K562 (cell line): ENCODE measurements around the gene CNOT10. TPM values are rescaled to one million over a fixed set of nuclear protein-coding genes. Genes with fewer than 3 reads are reported as not detected.

Experiments used
- ATAC-seq: fragments of 200-7000 bp; cut with Tn5 transposase; 3 replicates; pipeline ENCODE4 v1.9.1; 2020; ENCODE audit warnings: moderate library complexity
- BruUV-seq: library from RNA; stranded (reverse); fragments of 400-500 nt; replicated peaks from 2 replicates; lab custom pipeline; 2021; lab: Mats Ljungman, UMichigan
- CTCF ChIA-PET: fragments of 300-600 bp; formaldehyde crosslinking; extraction: SDS; loops from one replicate; lab custom pipeline; 2021; ENCODE audit warnings: low intra/inter-chr PET ratio; lab: Yijun Ruan, JAX
- POLR2A ChIA-PET: fragments of 300-600, 350-650 bp; sonication (Branson Sonifier 250); formaldehyde crosslinking; extraction: SDS; loops from one replicate; lab custom pipeline; 2021; ENCODE audit warnings: antibody characterized with exemption, inconsistent platforms; lab: Yijun Ruan, JAX
- DNase-seq, 4 experiments: peaks; one replicate each; pipeline versions ENCODE4 v3.0.0 to v3.0.0-alpha.2; 2011 to 2018; ENCODE audit warnings: low spot score in 3 of 4, mixed read lengths in 3 of 4; ENCODE audit errors: extremely low read depth in 1 of 4
- FAIRE-seq: peaks from 2 replicates; lab custom pipeline; 2011; peaks lifted over from hg19 to GRCh38; lab: Jason Lieb, UNC
- H2AFZ ChIP-seq: 2 replicates; pipeline ENCODE4 v1.6.0; 2011; ENCODE audit warnings: low read depth, low read length, control low read depth, inconsistent platforms
- H3K27ac ChIP-seq: fragments of 200-600 bp; 3 replicates; pipeline ENCODE4 v1.8.0; 2011; ENCODE audit warnings: low read depth, mild to moderate bottlenecking, control low read depth, inconsistent platforms, low read length, moderate library complexity, mixed read lengths; ENCODE audit errors: extremely low read depth
- H3K27me3 ChIP-seq, 2 experiments: fragments of 300-600 bp in 1 of 2; 2 replicates in 1 of 2; 3 replicates in 1 of 2; pipeline versions ENCODE4 v1.6.0 to v1.8.0; 2011; ENCODE audit warnings: inconsistent platforms in 2 of 2, low read length in 2 of 2, mild to moderate bottlenecking in 1 of 2, mixed read lengths in 1 of 2, moderate library complexity in 1 of 2; ENCODE audit not compliant: control insufficient read depth in 2 of 2, insufficient read depth in 2 of 2
- H3K36me3 ChIP-seq: fragments of 300-600 bp; 3 replicates; pipeline ENCODE4 v1.8.0; 2011; ENCODE audit warnings: mild to moderate bottlenecking, low read length, inconsistent platforms; ENCODE audit not compliant: control insufficient read depth, insufficient read depth
- H3K4me1 ChIP-seq, 2 experiments: fragments of 200-600 bp in 1 of 2; replicated peaks in 1 of 2; 2 replicates in 1 of 2; 3 replicates in 1 of 2; pipeline versions ENCODE4 v1.5.1 to v1.8.0; 2011; ENCODE audit warnings: inconsistent platforms in 2 of 2, low read length in 2 of 2, mild to moderate bottlenecking in 1 of 2, mixed read lengths in 1 of 2, moderate library complexity in 1 of 2; ENCODE audit not compliant: control insufficient read depth in 2 of 2, insufficient read depth in 2 of 2
- H3K4me2 ChIP-seq: 2 replicates; pipeline ENCODE4 v1.6.1; 2011; ENCODE audit warnings: low read length, control low read depth, inconsistent platforms, mixed read lengths; ENCODE audit not compliant: insufficient read depth
- H3K4me3 ChIP-seq: fragments of 200-600 bp; sonication (generic), shearing (Covaris generic); 2 replicates; pipeline ENCODE4 v1.5.1; 2016; ENCODE audit warnings: control low read depth, inconsistent platforms
- H3K79me2 ChIP-seq: fragments of 200-600 bp; 3 replicates; pipeline ENCODE4 v1.8.0; 2011; ENCODE audit warnings: low read length, inconsistent platforms; ENCODE audit not compliant: control insufficient read depth, insufficient read depth
- H3K9ac ChIP-seq, 2 experiments: 2 replicates each; pipeline versions ENCODE4 v1.6.0 to v1.6.1; 2011; ENCODE audit warnings: low read depth in 2 of 2, low read length in 2 of 2, control low read depth in 1 of 2, inconsistent platforms in 1 of 2, mild to moderate bottlenecking in 1 of 2, mixed read lengths in 1 of 2; ENCODE audit not compliant: insufficient read depth in 1 of 2
- H3K9me1 ChIP-seq: one replicate; pipeline ENCODE4 v1.6.0; 2011; ENCODE audit warnings: inconsistent platforms, mild to moderate bottlenecking, low read length, moderate library complexity; ENCODE audit not compliant: control insufficient read depth, insufficient read depth
- H3K9me3 ChIP-seq: replicated peaks from 2 replicates; pipeline ENCODE4 v1.5.1; 2011; ENCODE audit warnings: low read depth, low read length, inconsistent platforms; ENCODE audit not compliant: control insufficient read depth, insufficient read depth
- H4K20me1 ChIP-seq: replicated peaks from 2 replicates; pipeline ENCODE4 v1.6.1; 2011; ENCODE audit warnings: low read length, inconsistent platforms, mixed read lengths; ENCODE audit not compliant: control insufficient read depth, insufficient read depth
- ARNT ChIP-seq, 2 experiments: fragments of 450-650 bp; IDR thresholded peaks; 2 replicates each; pipeline ENCODE4 v1.6.1; 2016; ENCODE audit warnings: mild to moderate bottlenecking in 1 of 2
- DDX20 ChIP-seq: fragments of 450-650 bp; IDR thresholded peaks from 2 replicates; pipeline ENCODE4 v1.6.1; 2016; ENCODE audit warnings: missing genetic modification characterization, low read depth, mild to moderate bottlenecking, missing compliant biosample characterization, moderate library complexity
- E2F3 ChIP-seq: fragments of 250-450 bp; sonication (Bioruptor Pico); IDR thresholded peaks from 2 replicates; pipeline ENCODE4 v1.4.0; 2020; ENCODE audit warnings: mild to moderate bottlenecking
- HNRNPL ChIP-seq: fragments of 200-400 bp; formaldehyde crosslinking; IDR thresholded peaks from 2 replicates; pipeline ENCODE4 v1.6.1; 2017; ENCODE audit warnings: low read depth, mild to moderate bottlenecking, low read length
- ID3 ChIP-seq, 2 experiments: fragments of 250-450 bp in 1 of 2; fragments of 450-650 bp in 1 of 2; sonication (Bioruptor Pico) in 1 of 2; IDR thresholded peaks; 2 replicates each; pipeline versions ENCODE4 v1.6.1 to v1.8.0; 2016 to 2021; ENCODE audit warnings: mild to moderate bottlenecking in 2 of 2, moderate library complexity in 2 of 2, missing compliant biosample characterization in 1 of 2, missing genetic modification characterization in 1 of 2
- JUNB ChIP-seq: fragments of 450-650 bp; formaldehyde crosslinking; conservative IDR thresholded peaks from 2 replicates; pipeline ENCODE4 v1.4.0; 2020; ENCODE audit warnings: mild to moderate bottlenecking
- KDM5B ChIP-seq: fragments of 200-600 bp; sonication (generic); IDR thresholded peaks from 2 replicates; pipeline ENCODE4 v1.6.1; 2012; ENCODE audit warnings: low read depth, mild to moderate bottlenecking, moderate library complexity, low read length, control low read depth, inconsistent platforms; ENCODE audit not compliant: insufficient replicate concordance
- MED1 ChIP-seq: sonication (generic); formaldehyde crosslinking; IDR thresholded peaks from 2 replicates; pipeline ENCODE4 v1.8.1; 2023; ENCODE audit warnings: missing genetic modification reagents, borderline replicate concordance
- MXD1 ChIP-seq: fragments of 250-450 bp; sonication (Bioruptor Pico); IDR thresholded peaks from 2 replicates; pipeline ENCODE4 v1.8.0; 2021; ENCODE audit warnings: borderline replicate concordance, mild to moderate bottlenecking, moderate library complexity; ENCODE audit not compliant: poor library complexity, severe bottlenecking
- PPARD ChIP-seq: fragments of 250-450 bp; sonication (Bioruptor Pico); IDR thresholded peaks from 2 replicates; pipeline ENCODE4 v1.8.0; 2022; ENCODE audit warnings: inconsistent platforms, mild to moderate bottlenecking, moderate library complexity
- RBM14 ChIP-seq: fragments of 200-400 bp; formaldehyde crosslinking; IDR thresholded peaks from 2 replicates; pipeline ENCODE4 v1.6.1; 2018; ENCODE audit warnings: low read depth, mild to moderate bottlenecking, low read length, moderate library complexity, borderline replicate concordance; ENCODE audit not compliant: insufficient read depth
- TEAD4 ChIP-seq, 2 experiments: sonication (generic) in 1 of 2; formaldehyde crosslinking in 1 of 2; IDR thresholded peaks; 2 replicates each; pipeline versions ENCODE4 v1.6.1 to v1.8.0; 2012 to 2022; ENCODE audit warnings: borderline replicate concordance in 1 of 2, inconsistent platforms in 1 of 2, low read length in 1 of 2, mild to moderate bottlenecking in 1 of 2, missing genetic modification reagents in 1 of 2
- ZBTB17 ChIP-seq: fragments of 450-650 bp; formaldehyde crosslinking; IDR thresholded peaks from 2 replicates; pipeline ENCODE4 v1.4.0; 2020; ENCODE audit warnings: mild to moderate bottlenecking
- ZNF124 ChIP-seq: sonication (generic); formaldehyde crosslinking; IDR thresholded peaks from 2 replicates; pipeline ENCODE4 v1.8.1; 2022; ENCODE audit warnings: missing genetic modification reagents
- ZNF79 ChIP-seq: fragments of 250-450 bp; sonication (Bioruptor Pico); IDR thresholded peaks from 2 replicates; pipeline ENCODE4 v1.4.0; 2020; ENCODE audit warnings: low read depth, mild to moderate bottlenecking, moderate library complexity
- WGBS: fragments of 100-300 bp; shearing (Covaris generic); methylation state at CpG from one replicate; pipeline ENCODE4 v1.1.6; 2016; ENCODE audit warnings: low coverage, mixed read lengths; ENCODE audit not compliant: insufficient coverage; ENCODE audit errors: missing lambda C conversion rate; 5-methylcytosine and 5-hydroxymethylcytosine counted together
- in situ Hi-C: fragments of 300-500 bp; cut with MboI; formaldehyde crosslinking; loops from 4 replicates; pipeline ENCODE4 v1.15.0; 2018; ENCODE audit warnings: inconsistent platforms, mixed read lengths
- intact Hi-C: fragments of 100-400 bp; cut with micrococcal nuclease; formaldehyde crosslinking; loops from 2 replicates; pipeline ENCODE4 v1.14.2; 2022
- polyA plus RNA-seq, 8 experiments: library from polyadenylated mRNA; depleted of rRNA in 4 of 8; stranded (reverse) in 5 of 8; unstranded in 3 of 8; fragments of >200 nt; fragmentation: Nextera tagmentation in 2 of 8; fragmentation: Illumina TruSeq in 1 of 8; extraction: Ambion mirVana in 2 of 8; extraction: Trizol in 1 of 8; gene quantifications; 2 replicates each; pipeline versions ENCODE4 v1.2.1 to v1.2.3, GENCODE V29; 2011 to 2014; ENCODE audit warnings: inconsistent platforms in 1 of 8, missing spikeins in 1 of 8
- total RNA-seq, 7 experiments: library from RNA; depleted of rRNA in 6 of 7; stranded (reverse); fragments of >200 nt in 6 of 7; fragmentation: Illumina TruSeq in 2 of 7; extraction: Trizol in 2 of 7; gene quantifications; 2 replicates each; pipeline versions ENCODE4 v1.2.1 to v1.2.3, GENCODE V29; 2011 to 2021; ENCODE audit warnings: low replicate concordance in 1 of 7
- TF ChIP-seq, protein P1 (sequence below): fragments of 250-450 bp; sonication (Bioruptor Pico); IDR thresholded peaks from 2 replicates; pipeline ENCODE4 v1.4.0; 2020; ENCODE audit warnings: mild to moderate bottlenecking
- TF ChIP-seq, protein P2 (sequence below): fragments of 200-800 bp; sonication (Bioruptor generic); IDR thresholded peaks from 2 replicates; pipeline ENCODE4 v1.6.1; 2017; ENCODE audit warnings: missing genetic modification characterization, missing compliant biosample characterization
- TF ChIP-seq, protein P3 (sequence below): sonication (generic); formaldehyde crosslinking; IDR thresholded peaks from 2 replicates; pipeline ENCODE4 v1.8.0; 2022; ENCODE audit warnings: mild to moderate bottlenecking, missing genetic modification reagents

The CNOT10 gene
- total and polyA plus RNA-seq, 9 of the 15 experiments (the other 6 are each of a cell fraction or from before 2014, with no cell fraction given), result 35.7 to 114 (median 81.9) TPM

DNA sequence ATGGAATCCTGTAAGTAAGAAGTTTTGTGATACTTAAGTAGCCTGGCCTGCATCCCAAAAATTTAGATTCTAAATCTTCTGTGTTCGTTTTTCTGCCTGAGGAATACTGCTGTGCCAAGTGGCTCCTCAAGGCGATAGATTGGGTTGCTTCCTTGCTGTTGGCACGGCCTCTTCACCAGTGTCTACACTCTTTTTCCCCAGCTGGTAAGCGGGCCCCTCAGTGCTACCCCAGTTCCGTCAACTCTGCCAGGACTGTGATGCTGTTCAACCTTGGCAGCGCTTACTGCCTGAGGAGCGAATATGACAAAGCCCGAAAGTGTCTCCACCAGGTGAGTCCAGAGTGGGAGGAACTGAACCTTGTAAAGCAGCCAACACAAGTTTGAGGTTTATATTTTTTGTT lies 79.5 kb downstream of the CNOT10 start:
- H3K9me3 ChIP-seq, result no peaks in the 10 kb centered on the region
- no peak overlapping the region for H3K4me2 ChIP-seq
- no peak overlapping the region for H2AFZ ChIP-seq
- H3K27ac ChIP-seq, result no peak overlapping the region
- in situ Hi-C loops (no loop called here), intact Hi-C loops (no loop called here)
- ChIA-PET POLR2A (no interaction called here), CTCF (no interaction called here)
- no peak overlapping the region for H3K4me3 ChIP-seq
- BruUV-seq, result no TSS peak
- FAIRE-seq (no peak), ATAC-seq (no peak), DNase-seq (no peak)
- no peaks in the 10 kb centered on the region for H4K20me1 ChIP-seq
- no peaks in the 10 kb centered on the region for H3K27me3 ChIP-seq
- H3K36me3 ChIP-seq, result peaks cover 71% of the 10 kb centered on the region
- H3K9ac ChIP-seq, result no peak overlapping the region
- H3K79me2 ChIP-seq, result no peaks in the 10 kb centered on the region
- WGBS, result 92% methylated on average over 8 of the region's 8 CpGs
- H3K4me1 ChIP-seq, result no peaks in the 10 kb centered on the region
- H3K9me1 ChIP-seq, result no peaks in the 10 kb centered on the region
- TF ChIP-seq E2F3 (CRISPR knock-in tag) (no peak), ZNF124 (CRISPR knock-in tag) (no peak), MED1 (CRISPR knock-in tag) (no peak), MXD1 (no peak), JUNB (CRISPR knock-in tag) (no peak), RBM14 (no peak), ID3 (CRISPR knock-in tag; IDR thresholded peaks at IDR 0.05) (no peak), ID3 (tag; IDR thresholded peaks at IDR 0.05) (no peak), PPARD (CRISPR knock-in tag) (no peak), TEAD4 (IDR thresholded peaks at IDR 0.05; ENCODE audit: low read length) (no peak), TEAD4 (CRISPR knock-in tag; IDR thresholded peaks at IDR 0.05; ENCODE audit: borderline replicate concordance) (no peak), ZBTB17 (CRISPR knock-in tag) (no peak), HNRNPL (no peak), ARNT (IDR thresholded peaks at IDR 0.05) (no peak), ZNF79 (no peak), KDM5B (no peak), DDX20 (no peak)
- TF ChIP-seq, protein P1, sequence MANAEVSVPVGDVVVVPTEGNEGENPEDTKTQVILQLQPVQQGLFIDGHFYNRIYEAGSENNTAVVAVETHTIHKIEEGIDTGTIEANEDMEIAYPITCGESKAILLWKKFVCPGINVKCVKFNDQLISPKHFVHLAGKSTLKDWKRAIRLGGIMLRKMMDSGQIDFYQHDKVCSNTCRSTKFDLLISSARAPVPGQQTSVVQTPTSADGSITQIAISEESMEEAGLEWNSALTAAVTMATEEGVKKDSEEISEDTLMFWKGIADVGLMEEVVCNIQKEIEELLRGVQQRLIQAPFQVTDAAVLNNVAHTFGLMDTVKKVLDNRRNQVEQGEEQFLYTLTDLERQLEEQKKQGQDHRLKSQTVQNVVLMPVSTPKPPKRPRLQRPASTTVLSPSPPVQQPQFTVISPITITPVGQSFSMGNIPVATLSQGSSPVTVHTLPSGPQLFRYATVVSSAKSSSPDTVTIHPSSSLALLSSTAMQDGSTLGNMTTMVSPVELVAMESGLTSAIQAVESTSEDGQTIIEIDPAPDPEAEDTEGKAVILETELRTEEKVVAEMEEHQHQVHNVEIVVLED (CRISPR knock-in tag), result no peak
- TF ChIP-seq, protein P2, sequence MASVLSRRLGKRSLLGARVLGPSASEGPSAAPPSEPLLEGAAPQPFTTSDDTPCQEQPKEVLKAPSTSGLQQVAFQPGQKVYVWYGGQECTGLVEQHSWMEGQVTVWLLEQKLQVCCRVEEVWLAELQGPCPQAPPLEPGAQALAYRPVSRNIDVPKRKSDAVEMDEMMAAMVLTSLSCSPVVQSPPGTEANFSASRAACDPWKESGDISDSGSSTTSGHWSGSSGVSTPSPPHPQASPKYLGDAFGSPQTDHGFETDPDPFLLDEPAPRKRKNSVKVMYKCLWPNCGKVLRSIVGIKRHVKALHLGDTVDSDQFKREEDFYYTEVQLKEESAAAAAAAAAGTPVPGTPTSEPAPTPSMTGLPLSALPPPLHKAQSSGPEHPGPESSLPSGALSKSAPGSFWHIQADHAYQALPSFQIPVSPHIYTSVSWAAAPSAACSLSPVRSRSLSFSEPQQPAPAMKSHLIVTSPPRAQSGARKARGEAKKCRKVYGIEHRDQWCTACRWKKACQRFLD (CRISPR knock-in tag), result no peak
- TF ChIP-seq, protein P3, sequence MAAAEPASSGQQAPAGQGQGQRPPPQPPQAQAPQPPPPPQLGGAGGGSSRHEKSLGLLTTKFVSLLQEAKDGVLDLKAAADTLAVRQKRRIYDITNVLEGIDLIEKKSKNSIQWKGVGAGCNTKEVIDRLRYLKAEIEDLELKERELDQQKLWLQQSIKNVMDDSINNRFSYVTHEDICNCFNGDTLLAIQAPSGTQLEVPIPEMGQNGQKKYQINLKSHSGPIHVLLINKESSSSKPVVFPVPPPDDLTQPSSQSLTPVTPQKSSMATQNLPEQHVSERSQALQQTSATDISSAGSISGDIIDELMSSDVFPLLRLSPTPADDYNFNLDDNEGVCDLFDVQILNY (CRISPR knock-in tag), result no peak
